Uterus (tissue), 2 donors: ENCODE results near the gene PRKN.

ENCODE experiments used
- POLR2A ChIP-seq, 2 donors: fragments of 450-650 bp; IDR thresholded peaks; one replicate each; pipeline ENCODE4 v1.6.1; 2016; ENCODE audit warnings: antibody characterized with exemption in 2 of 2, mild to moderate bottlenecking in 1 of 2, moderate library complexity in 1 of 2
- TF ChIP-seq, protein P1 (sequence below), 4 experiments: fragments of 200-600 bp in 2 of 4; fragments of 450-650 bp in 2 of 4; sonication (generic) in 2 of 4; IDR thresholded peaks; one replicate each; pipeline ENCODE4 v1.5.1; 2016 to 2019; ENCODE audit warnings: antibody characterized with exemption in 4 of 4, mild to moderate bottlenecking in 2 of 4, moderate library complexity in 1 of 4

DNA sequence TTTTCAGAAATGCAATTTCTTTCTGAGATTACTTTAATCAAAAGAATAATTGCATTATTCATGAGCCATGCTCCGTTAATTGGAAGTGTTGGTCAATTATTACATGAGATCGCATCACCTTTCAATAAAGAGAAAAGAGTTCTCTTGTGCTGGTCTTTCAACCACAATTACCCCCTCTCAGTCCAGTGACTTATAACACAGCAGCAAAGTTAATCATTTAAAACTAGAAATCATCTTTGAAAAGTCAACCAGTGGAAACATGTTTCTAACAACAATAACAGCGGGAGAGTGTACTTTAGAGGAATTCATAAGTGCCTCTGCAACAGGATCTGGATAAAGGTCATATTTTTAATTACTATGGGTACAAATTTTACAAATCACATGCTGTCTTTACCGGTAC, 1069.4 kb downstream of the PRKN start:
- TF ChIP-seq, protein P1, sequence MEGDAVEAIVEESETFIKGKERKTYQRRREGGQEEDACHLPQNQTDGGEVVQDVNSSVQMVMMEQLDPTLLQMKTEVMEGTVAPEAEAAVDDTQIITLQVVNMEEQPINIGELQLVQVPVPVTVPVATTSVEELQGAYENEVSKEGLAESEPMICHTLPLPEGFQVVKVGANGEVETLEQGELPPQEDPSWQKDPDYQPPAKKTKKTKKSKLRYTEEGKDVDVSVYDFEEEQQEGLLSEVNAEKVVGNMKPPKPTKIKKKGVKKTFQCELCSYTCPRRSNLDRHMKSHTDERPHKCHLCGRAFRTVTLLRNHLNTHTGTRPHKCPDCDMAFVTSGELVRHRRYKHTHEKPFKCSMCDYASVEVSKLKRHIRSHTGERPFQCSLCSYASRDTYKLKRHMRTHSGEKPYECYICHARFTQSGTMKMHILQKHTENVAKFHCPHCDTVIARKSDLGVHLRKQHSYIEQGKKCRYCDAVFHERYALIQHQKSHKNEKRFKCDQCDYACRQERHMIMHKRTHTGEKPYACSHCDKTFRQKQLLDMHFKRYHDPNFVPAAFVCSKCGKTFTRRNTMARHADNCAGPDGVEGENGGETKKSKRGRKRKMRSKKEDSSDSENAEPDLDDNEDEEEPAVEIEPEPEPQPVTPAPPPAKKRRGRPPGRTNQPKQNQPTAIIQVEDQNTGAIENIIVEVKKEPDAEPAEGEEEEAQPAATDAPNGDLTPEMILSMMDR (IDR thresholded peaks at IDR 0.05), result no peak
- no peak for TF ChIP-seq POLR2A (IDR thresholded peaks at IDR 0.05)
